K562 (cell line): ENCODE results near the gene JMJD1C. TPM values are rescaled to one million over a fixed set of nuclear protein-coding genes. Genes with fewer than 3 reads are reported as not detected.

Experiments
- BACH1 ChIP-seq: fragments of 200-800 bp; sonication (Bioruptor generic); IDR thresholded peaks from 2 replicates; pipeline ENCODE4 v1.6.1; 2016; ENCODE audit warnings: missing genetic modification characterization, missing compliant biosample characterization
- ETV5 ChIP-seq: sonication (generic); formaldehyde crosslinking; IDR thresholded peaks from 2 replicates; pipeline ENCODE4 v1.4.0; 2020; ENCODE audit warnings: low read depth, mild to moderate bottlenecking, missing genetic modification reagents
- IRF2 ChIP-seq: sonication (generic); formaldehyde crosslinking; IDR thresholded peaks from 2 replicates; pipeline ENCODE4 v1.8.1; 2022; ENCODE audit warnings: mild to moderate bottlenecking, missing genetic modification reagents
- MTA2 ChIP-seq: fragments of 450-650 bp; IDR thresholded peaks from 2 replicates; pipeline ENCODE4 v1.6.1; 2016; ENCODE audit warnings: low read depth
- NFATC3 ChIP-seq: fragments of 450-650 bp; IDR thresholded peaks from 2 replicates; pipeline ENCODE4 v1.6.1; 2017; ENCODE audit warnings: mild to moderate bottlenecking
- POLR2H ChIP-seq: IDR thresholded peaks from 2 replicates; pipeline ENCODE4 v1.6.1; 2016; ENCODE audit warnings: missing genetic modification characterization, low read depth, mild to moderate bottlenecking, control low read depth, missing compliant biosample characterization, moderate library complexity
- PRPF4 ChIP-seq: fragments of 200-400 bp; formaldehyde crosslinking; IDR thresholded peaks from one replicate; pipeline ENCODE4 v1.6.1; 2017; ENCODE audit warnings: low read length, low read depth, mild to moderate bottlenecking; ENCODE audit not compliant: insufficient read depth, poor library complexity, severe bottlenecking
- PURB ChIP-seq: sonication (generic); formaldehyde crosslinking; IDR thresholded peaks from 2 replicates; pipeline ENCODE4 v1.9.0; 2021; ENCODE audit warnings: low read depth, mild to moderate bottlenecking, missing genetic modification reagents
- RAD51 ChIP-seq: fragments of 450-650 bp; IDR thresholded peaks from 2 replicates; pipeline ENCODE4 v1.7.1; 2016; ENCODE audit warnings: low read depth, mild to moderate bottlenecking, borderline replicate concordance
- RBM25 ChIP-seq: fragments of 200-400 bp; formaldehyde crosslinking; IDR thresholded peaks from 2 replicates; pipeline ENCODE4 v1.6.1; 2018; ENCODE audit warnings: low read length, low read depth, moderate library complexity; ENCODE audit not compliant: severe bottlenecking
- RFX7 ChIP-seq: fragments of 250-450 bp; sonication (Bioruptor Pico); IDR thresholded peaks from 2 replicates; pipeline ENCODE4 v1.5.1; 2021; ENCODE audit warnings: mild to moderate bottlenecking
- RHOXF2B ChIP-seq: fragments of 250-450 bp; sonication (Bioruptor Pico); conservative IDR thresholded peaks from 2 replicates; pipeline ENCODE4 v1.5.1; 2021
- SAFB ChIP-seq: fragments of 200-400 bp; formaldehyde crosslinking; IDR thresholded peaks from 2 replicates; pipeline ENCODE4 v1.6.1; 2017; ENCODE audit warnings: low read depth, low read length, borderline replicate concordance
- SNRNP70 ChIP-seq: fragments of 200-400 bp; formaldehyde crosslinking; optimal IDR thresholded peaks from 2 replicates; pipeline ENCODE3; 2017; ENCODE audit warnings: low read depth, low read length
- SPI1 ChIP-seq: IDR thresholded peaks from 2 replicates; pipeline ENCODE4 v1.6.1; 2011; ENCODE audit warnings: low read depth, low read length, control low read depth, borderline replicate concordance
- STAT5B ChIP-seq: fragments of 250-450 bp; sonication (Bioruptor Pico); IDR thresholded peaks from 2 replicates; pipeline ENCODE4 v1.8.0; 2021; ENCODE audit warnings: mild to moderate bottlenecking, inconsistent platforms
- ZC3H8 ChIP-seq: fragments of 450-650 bp; IDR thresholded peaks from 2 replicates; pipeline ENCODE4 v1.6.1; 2017
- ZKSCAN3 ChIP-seq: fragments of 250-450 bp; sonication (Bioruptor Pico); IDR thresholded peaks from 2 replicates; pipeline ENCODE4 v1.4.0; 2020
- ZNF140 ChIP-seq: fragments of 250-450 bp; sonication (Bioruptor Pico); IDR thresholded peaks from 2 replicates; pipeline ENCODE4 v1.8.0; 2021; ENCODE audit warnings: moderate library complexity, mild to moderate bottlenecking, inconsistent platforms
- ZNF436 ChIP-seq: fragments of 250-450, 450-650 bp; sonication (Bioruptor Pico); formaldehyde crosslinking; IDR thresholded peaks from 2 replicates; pipeline ENCODE4 v1.7.0; 2020; ENCODE audit warnings: mild to moderate bottlenecking
- ZNF507 ChIP-seq: conservative IDR thresholded peaks from 2 replicates; pipeline ENCODE4 v1.6.1; 2017; ENCODE audit warnings: missing genetic modification characterization, missing compliant biosample characterization
- polyA plus RNA-seq, 8 experiments: library from polyadenylated mRNA; depleted of rRNA in 4 of 8; stranded (reverse) in 5 of 8; unstranded in 3 of 8; fragments of >200 nt; fragmentation: Nextera tagmentation in 2 of 8; fragmentation: Illumina TruSeq in 1 of 8; extraction: Ambion mirVana in 2 of 8; extraction: Trizol in 1 of 8; gene quantifications; 2 replicates each; pipeline versions ENCODE4 v1.2.1 to v1.2.3, GENCODE V29; 2011 to 2014; ENCODE audit warnings: inconsistent platforms in 1 of 8, missing spikeins in 1 of 8
- total RNA-seq, 7 experiments: library from RNA; depleted of rRNA in 6 of 7; stranded (reverse); fragments of >200 nt in 6 of 7; fragmentation: Illumina TruSeq in 2 of 7; extraction: Trizol in 2 of 7; gene quantifications; 2 replicates each; pipeline versions ENCODE4 v1.2.1 to v1.2.3, GENCODE V29; 2011 to 2021; ENCODE audit warnings: low replicate concordance in 1 of 7
- TF ChIP-seq, protein P1 (sequence below), 3 experiments: fragments of 200-800 bp in 1 of 3; fragments of 250-450 bp in 1 of 3; fragments of 450-650 bp in 1 of 3; sonication (Bioruptor Pico) in 1 of 3; sonication (Bioruptor generic) in 1 of 3; formaldehyde crosslinking in 1 of 3; IDR thresholded peaks; 2 replicates each; pipeline versions ENCODE4 v1.6.1 to v1.8.0; 2016 to 2022; ENCODE audit warnings: mild to moderate bottlenecking in 2 of 3, missing genetic modification characterization in 2 of 3, missing compliant biosample characterization in 1 of 3, moderate library complexity in 1 of 3
- TF ChIP-seq, protein P2 (sequence below): sonication (generic); formaldehyde crosslinking; IDR thresholded peaks from 2 replicates; pipeline ENCODE4 v1.8.0; 2022; ENCODE audit warnings: mild to moderate bottlenecking, missing genetic modification reagents
- TF ChIP-seq, protein P3 (sequence below): fragments of 250-450 bp; sonication (Bioruptor Pico); IDR thresholded peaks from 2 replicates; pipeline ENCODE4 v1.8.0; 2022; ENCODE audit warnings: inconsistent platforms

The JMJD1C gene
- total and polyA plus RNA-seq, 9 of the 15 experiments (the other 6 are each of a cell fraction or from before 2014, with no cell fraction given) = 25.3 to 68.0 (median 47.2) TPM

DNA sequence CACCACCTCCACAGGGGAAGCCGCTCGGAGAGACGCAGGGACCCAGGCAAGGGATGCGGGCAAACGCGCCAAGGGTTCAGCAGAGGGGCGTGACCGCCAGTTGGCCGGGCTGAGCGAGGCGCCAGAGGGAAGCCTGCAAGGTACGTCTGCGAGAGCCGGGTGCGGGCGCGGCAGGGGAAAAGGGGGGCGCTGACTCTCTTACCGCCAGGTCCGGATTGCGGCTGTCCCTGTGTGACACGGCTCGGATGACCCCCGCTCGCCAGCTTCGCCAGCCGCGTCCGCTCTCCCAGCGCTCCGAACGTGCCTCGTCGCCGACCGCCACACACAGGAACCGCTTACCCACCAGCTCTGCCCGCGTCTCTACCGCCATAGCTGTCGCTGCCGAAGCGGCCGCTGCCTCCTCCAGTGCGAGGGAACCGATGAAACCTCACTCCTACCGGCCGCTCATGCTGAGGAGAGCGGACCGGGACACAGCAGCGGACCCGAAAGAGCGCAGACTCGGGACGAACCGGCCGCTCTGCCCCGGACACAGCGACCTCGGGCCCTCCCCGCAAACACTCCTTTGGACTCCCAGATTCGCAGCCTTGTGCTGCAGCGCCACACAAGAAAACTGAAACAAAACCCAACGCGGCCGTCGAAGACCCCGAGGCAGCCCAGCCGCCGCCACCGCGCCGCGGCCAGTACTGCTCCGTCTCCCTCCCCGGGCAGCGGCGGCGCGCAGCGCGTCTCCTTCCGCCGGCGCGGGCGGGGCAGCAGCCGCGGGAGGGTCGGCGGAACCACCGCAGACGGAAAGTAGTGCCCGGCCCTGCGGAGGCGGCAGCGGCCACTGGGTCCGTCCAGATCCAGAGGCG lies at the start of gene JMJD1C (continued):
- no peak for TF ChIP-seq RAD51
- TF ChIP-seq BACH1 (tag) = no peak
- TF ChIP-seq ZNF436 (CRISPR knock-in tag) = no peak
- TF ChIP-seq RFX7 (CRISPR knock-in tag) = no peak
- no peak for TF ChIP-seq ZNF507 (tag)
- no peak for TF ChIP-seq ZKSCAN3 (CRISPR knock-in tag)
- TF ChIP-seq, protein P1, sequence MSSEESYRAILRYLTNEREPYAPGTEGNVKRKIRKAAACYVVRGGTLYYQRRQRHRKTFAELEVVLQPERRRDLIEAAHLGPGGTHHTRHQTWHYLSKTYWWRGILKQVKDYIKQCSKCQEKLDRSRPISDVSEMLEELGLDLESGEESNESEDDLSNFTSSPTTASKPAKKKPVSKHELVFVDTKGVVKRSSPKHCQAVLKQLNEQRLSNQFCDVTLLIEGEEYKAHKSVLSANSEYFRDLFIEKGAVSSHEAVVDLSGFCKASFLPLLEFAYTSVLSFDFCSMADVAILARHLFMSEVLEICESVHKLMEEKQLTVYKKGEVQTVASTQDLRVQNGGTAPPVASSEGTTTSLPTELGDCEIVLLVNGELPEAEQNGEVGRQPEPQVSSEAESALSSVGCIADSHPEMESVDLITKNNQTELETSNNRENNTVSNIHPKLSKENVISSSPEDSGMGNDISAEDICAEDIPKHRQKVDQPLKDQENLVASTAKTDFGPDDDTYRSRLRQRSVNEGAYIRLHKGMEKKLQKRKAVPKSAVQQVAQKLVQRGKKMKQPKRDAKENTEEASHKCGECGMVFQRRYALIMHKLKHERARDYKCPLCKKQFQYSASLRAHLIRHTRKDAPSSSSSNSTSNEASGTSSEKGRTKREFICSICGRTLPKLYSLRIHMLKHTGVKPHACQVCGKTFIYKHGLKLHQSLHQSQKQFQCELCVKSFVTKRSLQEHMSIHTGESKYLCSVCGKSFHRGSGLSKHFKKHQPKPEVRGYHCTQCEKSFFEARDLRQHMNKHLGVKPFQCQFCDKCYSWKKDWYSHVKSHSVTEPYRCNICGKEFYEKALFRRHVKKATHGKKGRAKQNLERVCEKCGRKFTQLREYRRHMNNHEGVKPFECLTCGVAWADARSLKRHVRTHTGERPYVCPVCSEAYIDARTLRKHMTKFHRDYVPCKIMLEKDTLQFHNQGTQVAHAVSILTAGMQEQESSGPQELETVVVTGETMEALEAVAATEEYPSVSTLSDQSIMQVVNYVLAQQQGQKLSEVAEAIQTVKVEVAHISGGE (CRISPR knock-in tag; IDR thresholded peaks at IDR 0.05) = peak in 1 of 3 experiments; percentile 47; a peak in 1 of 6 replicates
- no peak for TF ChIP-seq SPI1
- TF ChIP-seq PURB = no peak
- TF ChIP-seq SNRNP70 = no peak
- no peak for TF ChIP-seq NFATC3
- TF ChIP-seq, protein P2, sequence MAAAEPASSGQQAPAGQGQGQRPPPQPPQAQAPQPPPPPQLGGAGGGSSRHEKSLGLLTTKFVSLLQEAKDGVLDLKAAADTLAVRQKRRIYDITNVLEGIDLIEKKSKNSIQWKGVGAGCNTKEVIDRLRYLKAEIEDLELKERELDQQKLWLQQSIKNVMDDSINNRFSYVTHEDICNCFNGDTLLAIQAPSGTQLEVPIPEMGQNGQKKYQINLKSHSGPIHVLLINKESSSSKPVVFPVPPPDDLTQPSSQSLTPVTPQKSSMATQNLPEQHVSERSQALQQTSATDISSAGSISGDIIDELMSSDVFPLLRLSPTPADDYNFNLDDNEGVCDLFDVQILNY = no peak
- peak; percentile 54 for TF ChIP-seq PRPF4
- TF ChIP-seq IRF2 (CRISPR knock-in tag) = no peak
- TF ChIP-seq SAFB = peak; percentile 28; the same call in 1 of the 2 replicates
- TF ChIP-seq, protein P3, sequence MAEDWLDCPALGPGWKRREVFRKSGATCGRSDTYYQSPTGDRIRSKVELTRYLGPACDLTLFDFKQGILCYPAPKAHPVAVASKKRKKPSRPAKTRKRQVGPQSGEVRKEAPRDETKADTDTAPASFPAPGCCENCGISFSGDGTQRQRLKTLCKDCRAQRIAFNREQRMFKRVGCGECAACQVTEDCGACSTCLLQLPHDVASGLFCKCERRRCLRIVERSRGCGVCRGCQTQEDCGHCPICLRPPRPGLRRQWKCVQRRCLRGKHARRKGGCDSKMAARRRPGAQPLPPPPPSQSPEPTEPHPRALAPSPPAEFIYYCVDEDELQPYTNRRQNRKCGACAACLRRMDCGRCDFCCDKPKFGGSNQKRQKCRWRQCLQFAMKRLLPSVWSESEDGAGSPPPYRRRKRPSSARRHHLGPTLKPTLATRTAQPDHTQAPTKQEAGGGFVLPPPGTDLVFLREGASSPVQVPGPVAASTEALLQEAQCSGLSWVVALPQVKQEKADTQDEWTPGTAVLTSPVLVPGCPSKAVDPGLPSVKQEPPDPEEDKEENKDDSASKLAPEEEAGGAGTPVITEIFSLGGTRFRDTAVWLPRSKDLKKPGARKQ (CRISPR knock-in tag) = no peak
- TF ChIP-seq RHOXF2B (CRISPR knock-in tag) = no peak
- TF ChIP-seq ETV5 (CRISPR knock-in tag) = peak; percentile 81
- peak; percentile 43 for TF ChIP-seq RBM25
- no peak for TF ChIP-seq STAT5B (CRISPR knock-in tag)
- no peak for TF ChIP-seq ZC3H8
- peak; percentile 48 for TF ChIP-seq POLR2H
- no peak for TF ChIP-seq ZNF140
- TF ChIP-seq MTA2 = no peak
